Gastroesophageal sphincter (tissue), 4 donors: ENCODE data around the gene RPL36. TPM values are rescaled to one million over a fixed set of nuclear protein-coding genes. Genes with fewer than 3 reads are reported as not detected.
"Not testable (repeated sequence)": the region's sequence is repeated elsewhere in the genome, so short reads cannot be mapped to it uniquely, and the experiment has no call there.

Experiments
- ATAC-seq: fragments of 150-250 bp; one replicate; pipeline ENCODE4 v1.9.1; 2016; ENCODE audit warnings: mild to moderate bottlenecking, moderate library complexity
- H3K27ac ChIP-seq, 4 donors: fragments of 200-600 bp; sonication (generic) in 3 of 4; 1 replicate in 3 of 4; 2 replicates in 1 of 4; pipeline ENCODE4 v1.5.1; 2016 to 2019
- H3K27me3 ChIP-seq: fragments of 200-600 bp; sonication (generic); one replicate; pipeline ENCODE4 v1.5.1; 2019
- H3K36me3 ChIP-seq, 2 donors: fragments of 200-600 bp; sonication (generic); one replicate each; pipeline ENCODE4 v1.5.1; 2019; ENCODE audit warnings: control low read depth in 1 of 2
- H3K4me1 ChIP-seq, 3 donors: fragments of 200-600 bp; sonication (generic); 1 replicate in 2 of 3; 2 replicates in 1 of 3; pipeline ENCODE4 v1.5.1; 2016 to 2019; ENCODE audit warnings: control low read depth in 2 of 3
- H3K4me3 ChIP-seq, 2 donors: fragments of 200-600 bp; sonication (generic); one replicate each; pipeline ENCODE4 v1.5.1; 2019; ENCODE audit warnings: mild to moderate bottlenecking in 1 of 2, moderate library complexity in 1 of 2
- H3K9me3 ChIP-seq, 3 donors: fragments of 200-600 bp; sonication (generic); one replicate each; pipeline ENCODE4 v1.5.1; 2017 to 2019; ENCODE audit warnings: control low read depth in 2 of 3
- EP300 ChIP-seq: sonication (generic); formaldehyde crosslinking; IDR thresholded peaks from one replicate; pipeline ENCODE4 v1.6.1; 2017; ENCODE audit warnings: antibody characterized with exemption, mild to moderate bottlenecking
- POLR2A ChIP-seq, 2 donors: fragments of 450-650 bp; IDR thresholded peaks; one replicate each; pipeline ENCODE4 v1.6.1; 2017; ENCODE audit warnings: antibody characterized with exemption in 2 of 2, mild to moderate bottlenecking in 2 of 2, moderate library complexity in 1 of 2
- POLR2AphosphoS5 ChIP-seq: sonication (generic); formaldehyde crosslinking; IDR thresholded peaks from one replicate; pipeline ENCODE4 v1.6.1; 2017; ENCODE audit warnings: antibody characterized with exemption
- WGBS, 2 donors: methylation state at CpG; one replicate each; pipeline ENCODE4 v1.1.5; 2018; ENCODE audit warnings: low coverage in 1 of 2; 5-methylcytosine and 5-hydroxymethylcytosine counted together
- total RNA-seq, 4 donors: library from RNA; depleted of rRNA; stranded (reverse); fragments of >200 nt; gene quantifications; one replicate each; pipeline ENCODE4 v1.1.0, GENCODE V29; 2016
- TF ChIP-seq, protein P1 (sequence below), 4 experiments: fragments of 200-600 bp in 2 of 4; fragments of 450-650 bp in 2 of 4; sonication (generic) in 1 of 4; IDR thresholded peaks; one replicate each; pipeline ENCODE4 v1.5.1; 2017 to 2019; ENCODE audit warnings: antibody characterized with exemption in 4 of 4, mild to moderate bottlenecking in 2 of 4, moderate library complexity in 2 of 4

RPL36 gene
- total RNA-seq, 4 donors from 2014 or later = 393 to 1,204 (median 723) TPM

- no peaks in the 10 kb centered on the region for H3K9me3 ChIP-seq
- peak; percentile 84 for ATAC-seq
- TF ChIP-seq POLR2AphosphoS5 = peak; percentile 34
- TF ChIP-seq, protein P1, sequence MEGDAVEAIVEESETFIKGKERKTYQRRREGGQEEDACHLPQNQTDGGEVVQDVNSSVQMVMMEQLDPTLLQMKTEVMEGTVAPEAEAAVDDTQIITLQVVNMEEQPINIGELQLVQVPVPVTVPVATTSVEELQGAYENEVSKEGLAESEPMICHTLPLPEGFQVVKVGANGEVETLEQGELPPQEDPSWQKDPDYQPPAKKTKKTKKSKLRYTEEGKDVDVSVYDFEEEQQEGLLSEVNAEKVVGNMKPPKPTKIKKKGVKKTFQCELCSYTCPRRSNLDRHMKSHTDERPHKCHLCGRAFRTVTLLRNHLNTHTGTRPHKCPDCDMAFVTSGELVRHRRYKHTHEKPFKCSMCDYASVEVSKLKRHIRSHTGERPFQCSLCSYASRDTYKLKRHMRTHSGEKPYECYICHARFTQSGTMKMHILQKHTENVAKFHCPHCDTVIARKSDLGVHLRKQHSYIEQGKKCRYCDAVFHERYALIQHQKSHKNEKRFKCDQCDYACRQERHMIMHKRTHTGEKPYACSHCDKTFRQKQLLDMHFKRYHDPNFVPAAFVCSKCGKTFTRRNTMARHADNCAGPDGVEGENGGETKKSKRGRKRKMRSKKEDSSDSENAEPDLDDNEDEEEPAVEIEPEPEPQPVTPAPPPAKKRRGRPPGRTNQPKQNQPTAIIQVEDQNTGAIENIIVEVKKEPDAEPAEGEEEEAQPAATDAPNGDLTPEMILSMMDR (IDR thresholded peaks at IDR 0.05) = peak in 3 of 4 experiments; percentile 83 to 91 (median 85)
- no peak for TF ChIP-seq POLR2A (IDR thresholded peaks at IDR 0.05)
- TF ChIP-seq EP300 = no peak
- H3K27ac ChIP-seq = peak overlapping the region; percentile 19 to 90 (median 88)
- H3K4me1 ChIP-seq = peaks cover 0 to 42% (median 5%) of the 10 kb centered on the region in 3 donors
- WGBS, 2 donors = 0% methylated on average over 2 to 7 of the region's 59 CpGs
- H3K27me3 ChIP-seq = no peaks in the 10 kb centered on the region
- peak overlapping the region; percentile 28 to 68 for H3K4me3 ChIP-seq
- peaks cover 0 to 5% of the 10 kb centered on the region in 2 donors for H3K36me3 ChIP-seq
Observed at GRCh38 chr19:5686647-5687359, 3.3 kb upstream of the RPL36 start.

GRCh38 chr19:5687360-5688198 lies 2.5 kb upstream of the RPL36 start:
- WGBS, 2 donors = 0% methylated on average over 1 of the region's 76 CpGs; no CpG with 5 or more reads in 1 of the 2 donors
- peaks cover 0 to 50% (median 11%) of the 10 kb centered on the region in 3 donors for H3K4me1 ChIP-seq
- H3K4me3 ChIP-seq = peak overlapping the region; percentile 28 to 68
- no peaks in the 10 kb centered on the region for H3K9me3 ChIP-seq
- no peaks in the 10 kb centered on the region for H3K27me3 ChIP-seq
- peaks cover 0 to 13% of the 10 kb centered on the region in 2 donors for H3K36me3 ChIP-seq
- no peak for ATAC-seq
- TF ChIP-seq POLR2AphosphoS5 = no peak
- no peak for TF ChIP-seq EP300
- TF ChIP-seq POLR2A (IDR thresholded peaks at IDR 0.05) = no peak
- TF ChIP-seq, protein P1 (IDR thresholded peaks at IDR 0.05) = no peak
- H3K27ac ChIP-seq = peak overlapping the region in 3 of 4 donors; percentile 88 to 90 (median 89)

- WGBS, 2 donors = 89 to 90% methylated on average over 7 to 12 of the region's 13 CpGs
- ATAC-seq, H3K27ac ChIP-seq, H3K4me3 ChIP-seq, H3K9me3 ChIP-seq, H3K27me3 ChIP-seq: not testable (repeated sequence)
- Histone ChIP-seq H3K36me3 (peaks cover 0 to 21% of the 10 kb centered on the region in 2 donors), H3K4me1 (peaks cover 0 to 58% (median 11%) of the 10 kb centered on the region in 3 donors)
Observed at GRCh38 chr19:5688262-5688881, 1.7 kb upstream of the RPL36 start.

DNA sequence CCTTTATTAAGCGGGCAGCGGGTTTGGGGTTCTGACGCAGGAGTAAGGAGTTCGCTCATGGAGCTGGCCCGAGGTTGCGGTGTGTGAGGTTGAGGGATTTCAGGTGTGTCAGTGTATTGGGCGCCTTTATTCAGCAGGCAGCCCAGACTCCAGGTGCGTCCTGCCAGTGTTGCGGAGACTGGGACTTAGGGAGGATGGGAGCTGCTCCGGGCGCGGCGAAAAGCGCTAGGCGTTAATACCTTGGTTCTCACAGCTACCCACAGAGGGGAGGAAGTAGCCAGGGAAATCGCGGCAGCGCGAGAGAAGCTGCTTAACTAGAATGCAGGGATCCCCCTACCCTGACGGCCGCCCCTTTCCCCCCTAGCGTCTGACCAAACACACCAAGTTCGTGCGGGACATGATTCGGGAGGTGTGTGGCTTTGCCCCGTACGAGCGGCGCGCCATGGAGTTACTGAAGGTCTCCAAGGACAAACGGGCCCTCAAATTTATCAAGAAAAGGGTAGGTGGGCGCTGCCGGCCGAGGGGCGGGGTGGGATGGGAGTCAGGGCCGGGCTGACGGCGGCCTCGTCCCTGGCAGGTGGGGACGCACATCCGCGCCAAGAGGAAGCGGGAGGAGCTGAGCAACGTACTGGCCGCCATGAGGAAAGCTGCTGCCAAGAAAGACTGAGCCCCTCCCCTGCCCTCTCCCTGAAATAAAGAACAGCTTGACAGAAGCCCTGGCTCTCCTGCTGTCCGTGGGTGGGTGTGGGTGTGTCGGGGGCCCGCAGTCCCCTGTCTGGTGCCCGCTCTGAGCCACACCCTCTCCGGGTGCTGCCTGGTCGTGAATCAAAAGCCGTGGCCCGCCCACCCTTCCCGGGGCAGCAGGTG lies 1.1 kb downstream of the RPL36 start:
- ATAC-seq = no peak
- TF ChIP-seq, protein P1 (IDR thresholded peaks at IDR 0.05) = peak in 1 of 4 experiments; percentile 7
- TF ChIP-seq POLR2A (IDR thresholded peaks at IDR 0.05) (no peak), EP300 (no peak), POLR2AphosphoS5 (peak; percentile 13)
- peaks cover 0 to 65% (median 11%) of the 10 kb centered on the region in 3 donors for H3K4me1 ChIP-seq
- H3K27me3 ChIP-seq = no peaks in the 10 kb centered on the region
- H3K9me3 ChIP-seq = no peaks in the 10 kb centered on the region
- peaks cover 0 to 49% of the 10 kb centered on the region in 2 donors for H3K36me3 ChIP-seq
- WGBS, 2 donors = 0 to 8% methylated on average over 2 to 14 of the region's 54 CpGs
- peak overlapping the region; percentile 60 to 85 for H3K4me3 ChIP-seq
- peak overlapping the region; percentile 71 to 95 (median 94) for H3K27ac ChIP-seq
